WTC11 (cell line): Measurements from ENCODE around the gene GSK3B. TPM values are rescaled to one million over a fixed set of nuclear protein-coding genes. Genes with fewer than 3 reads are reported as not detected.
"Not testable (repeated sequence)": the region's sequence is repeated elsewhere in the genome, so short reads cannot be mapped to it uniquely, and the experiment has no call there.

Source experiments
- ATAC-seq: fragments of 200-7000 bp; cut with Tn5 transposase; 2 replicates; pipeline ENCODE4 v1.10.0; 2021; ENCODE audit warnings: mild to moderate bottlenecking, moderate library complexity
- CTCF ChIA-PET: fragments of 300-600 bp; sonication (Branson Sonifier 250); formaldehyde crosslinking; loops from one replicate; lab custom pipeline; 2021; ENCODE audit warnings: antibody characterized with exemption; lab: Charles Lee
- POLR2A ChIA-PET: fragments of 350-600 bp; sonication (Branson Sonifier 250); formaldehyde crosslinking; loops from one replicate; lab custom pipeline; 2021; ENCODE audit warnings: antibody characterized with exemption; lab: Charles Lee
- DNase-seq: peaks from one replicate; pipeline ENCODE4 v3.0.0; 2021; ENCODE audit warnings: low spot score
- H3K27ac Mint-ChIP-seq: 2 replicates; pipeline ENCODE4 v1.8.0; 2021; ENCODE audit warnings: mixed read lengths
- H3K27me3 Mint-ChIP-seq: 2 replicates; pipeline ENCODE4 v1.8.0; 2021; ENCODE audit warnings: low read depth, mild to moderate bottlenecking, moderate library complexity, mixed read lengths
- H3K36me3 Mint-ChIP-seq: 2 replicates; pipeline ENCODE4 v1.8.0; 2021; ENCODE audit warnings: mixed read lengths
- H3K4me1 Mint-ChIP-seq: 2 replicates; pipeline ENCODE4 v1.8.0; 2022; ENCODE audit warnings: mixed read lengths
- H3K4me3 Mint-ChIP-seq: 2 replicates; pipeline ENCODE4 v1.8.0; 2021; ENCODE audit warnings: mild to moderate bottlenecking, moderate library complexity, mixed read lengths
- H3K9me3 Mint-ChIP-seq: 2 replicates; pipeline ENCODE4 v1.8.0; 2021; ENCODE audit warnings: mixed read lengths
- ATF6 ChIP-seq: sonication (generic); formaldehyde crosslinking; IDR thresholded peaks from 2 replicates; pipeline ENCODE4 v1.8.1; 2023; ENCODE audit warnings: mild to moderate bottlenecking, missing genetic modification reagents
- E2F4 ChIP-seq: sonication (generic); formaldehyde crosslinking; IDR thresholded peaks from 2 replicates; pipeline ENCODE4 v1.8.1; 2022; ENCODE audit warnings: low read depth, mild to moderate bottlenecking, moderate library complexity, missing genetic modification reagents, borderline replicate concordance
- E2F5 ChIP-seq: sonication (generic); formaldehyde crosslinking; IDR thresholded peaks from 2 replicates; pipeline ENCODE4 v1.8.1; 2022; ENCODE audit warnings: mild to moderate bottlenecking, moderate library complexity, missing genetic modification reagents
- ESRRA ChIP-seq: sonication (generic); formaldehyde crosslinking; IDR thresholded peaks from 2 replicates; pipeline ENCODE4 v1.8.1; 2022; ENCODE audit warnings: mild to moderate bottlenecking, missing genetic modification reagents, borderline replicate concordance
- FOXK1 ChIP-seq: sonication (generic); formaldehyde crosslinking; IDR thresholded peaks from 2 replicates; pipeline ENCODE4 v1.8.0; 2022; ENCODE audit warnings: mild to moderate bottlenecking, moderate library complexity, missing genetic modification reagents
- FOXP4 ChIP-seq: sonication (generic); formaldehyde crosslinking; IDR thresholded peaks from 2 replicates; pipeline ENCODE4 v1.8.0; 2022; ENCODE audit warnings: mild to moderate bottlenecking, missing genetic modification reagents
- GRHL2 ChIP-seq: fragments of 250-450 bp; sonication (Bioruptor Pico); IDR thresholded peaks from 2 replicates; pipeline ENCODE4 v1.8.0; 2022; ENCODE audit warnings: mild to moderate bottlenecking, moderate library complexity; ENCODE audit not compliant: insufficient replicate concordance, severe bottlenecking
- JUN ChIP-seq: sonication (generic); formaldehyde crosslinking; IDR thresholded peaks from 2 replicates; pipeline ENCODE4 v1.8.0; 2023; ENCODE audit warnings: mild to moderate bottlenecking, missing genetic modification reagents
- MLX ChIP-seq: sonication (generic); formaldehyde crosslinking; IDR thresholded peaks from 2 replicates; pipeline ENCODE4 v1.8.1; 2023; ENCODE audit warnings: mild to moderate bottlenecking, missing genetic modification reagents, moderate library complexity
- TEAD4 ChIP-seq: sonication (generic); formaldehyde crosslinking; IDR thresholded peaks from 2 replicates; pipeline ENCODE4 v1.8.0; 2022; ENCODE audit warnings: mild to moderate bottlenecking, missing genetic modification reagents
- ZNF263 ChIP-seq: sonication (generic); formaldehyde crosslinking; IDR thresholded peaks from 2 replicates; pipeline ENCODE4 v1.8.1; 2022; ENCODE audit warnings: low read depth, mild to moderate bottlenecking, moderate library complexity, missing genetic modification reagents
- ZNF281 ChIP-seq: sonication (generic); formaldehyde crosslinking; IDR thresholded peaks from 2 replicates; pipeline ENCODE4 v1.8.0; 2023; ENCODE audit warnings: mild to moderate bottlenecking, missing genetic modification reagents
- total RNA-seq: library from RNA; stranded (reverse); gene quantifications from 3 replicates; pipeline ENCODE4 v1.2.3, GENCODE V29; 2021

The GSK3B gene
- total RNA-seq, 1 experiment from 2014 or later = 48.9 TPM

GRCh38 chr3:119989981-119990655 lies 104.1 kb downstream of the GSK3B start:
- peaks cover 38% of the 10 kb centered on the region for H3K36me3 Mint-ChIP-seq

GRCh38 chr3:119986812-119987211 lies 107.4 kb downstream of the GSK3B start:
- ATAC-seq, CTCF ChIA-PET, H3K4me1 Mint-ChIP-seq, POLR2A ChIA-PET, H3K4me3 Mint-ChIP-seq, H3K27me3 Mint-ChIP-seq, H3K27ac Mint-ChIP-seq, DNase-seq: not testable (repeated sequence)
- H3K9me3 Mint-ChIP-seq = peaks cover 71% of the 10 kb centered on the region
- peaks cover 66% of the 10 kb centered on the region for H3K36me3 Mint-ChIP-seq

More at GRCh38 chr3:119989981-119990655, 104.1 kb downstream of the GSK3B start:
- no peak overlapping the region for H3K4me3 Mint-ChIP-seq
- no peak overlapping the region for H3K27ac Mint-ChIP-seq
- CTCF ChIA-PET = no interaction called here
- 0 out of 2 replicates have a peak, but pooled peaks cover 6% of the 10 kb centered on the region for H3K4me1 Mint-ChIP-seq
- H3K9me3 Mint-ChIP-seq = peaks cover 47% of the 10 kb centered on the region
- ATAC-seq = no peak
- DNase-seq = no peak
- no peaks in the 10 kb centered on the region for H3K27me3 Mint-ChIP-seq
- TF ChIP-seq TEAD4 (CRISPR knock-in tag) (no peak), E2F4 (CRISPR knock-in tag) (no peak), ESRRA (CRISPR knock-in tag) (no peak), ZNF263 (CRISPR knock-in tag) (no peak), FOXK1 (CRISPR knock-in tag) (no peak)
- POLR2A ChIA-PET = no interaction called here

- Mint-ChIP-seq H3K27ac (no peak overlapping the region), H3K4me1 (no peaks in the 10 kb centered on the region), H3K4me3 (no peak overlapping the region), H3K9me3 (peaks cover 52% of the 10 kb centered on the region), H3K36me3 (peaks cover 68% of the 10 kb centered on the region), H3K27me3 (no peaks in the 10 kb centered on the region)
- ATAC-seq (no peak), DNase-seq (no peak)
- CTCF ChIA-PET = no interaction called here
- POLR2A ChIA-PET = no interaction called here
- no peak for TF ChIP-seq JUN (CRISPR knock-in tag)
- TF ChIP-seq ATF6 (CRISPR knock-in tag) = no peak
- no peak for TF ChIP-seq ZNF281
- no peak for TF ChIP-seq GRHL2 (CRISPR knock-in tag)
- TF ChIP-seq E2F5 (CRISPR knock-in tag) = no peak
- TF ChIP-seq FOXP4 (CRISPR knock-in tag) = no peak
- no peak for TF ChIP-seq MLX
- TF ChIP-seq, all 79 proteins: peak for 0
Observed at GRCh38 chr3:119981386-119981785, 112.9 kb downstream of the GSK3B start.
